Uterus (tissue), 4 donors: ENCODE data around the gene POMT2. TPM values are rescaled to one million over a fixed set of nuclear protein-coding genes. Genes with fewer than 3 reads are reported as not detected.

Experiments
- DNase-seq, 2 donors: peaks; one replicate each; pipeline ENCODE4 v3.0.0-alpha.2; 2019 to 2020
- H3K27ac ChIP-seq, 2 donors: fragments of 200-600 bp; sonication (generic); 1 replicate in 1 of 2; 2 replicates in 1 of 2; pipeline ENCODE4 v1.5.1; 2016 to 2018
- H3K27me3 ChIP-seq, 2 donors: fragments of 200-600 bp; sonication (generic); one replicate each; pipeline ENCODE4 v1.5.1; 2018 to 2019; ENCODE audit warnings: control low read depth in 1 of 2
- H3K36me3 ChIP-seq, 2 donors: fragments of 200-600 bp; sonication (generic); one replicate each; pipeline ENCODE4 v1.5.1; 2019; ENCODE audit warnings: control low read depth in 1 of 2
- H3K4me1 ChIP-seq, 2 donors: fragments of 200-600 bp; sonication (generic); one replicate each; pipeline ENCODE4 v1.5.1; 2018 to 2019; ENCODE audit warnings: control low read depth in 1 of 2
- H3K4me3 ChIP-seq, 2 donors: fragments of 200-600 bp; sonication (generic); 1 replicate in 1 of 2; 2 replicates in 1 of 2; pipeline ENCODE4 v1.5.1; 2018 to 2019; ENCODE audit warnings: mild to moderate bottlenecking in 1 of 2
- H3K9me3 ChIP-seq, 2 donors: fragments of 200-600 bp; sonication (generic); one replicate each; pipeline ENCODE4 v1.5.1; 2019; ENCODE audit warnings: control low read depth in 1 of 2
- CTCF ChIP-seq, 4 experiments: fragments of 200-600 bp in 2 of 4; fragments of 450-650 bp in 2 of 4; sonication (generic) in 2 of 4; IDR thresholded peaks; one replicate each; pipeline ENCODE4 v1.5.1; 2016 to 2019; ENCODE audit warnings: antibody characterized with exemption in 4 of 4, mild to moderate bottlenecking in 2 of 4, moderate library complexity in 1 of 4
- POLR2A ChIP-seq, 2 donors: fragments of 450-650 bp; IDR thresholded peaks; one replicate each; pipeline ENCODE4 v1.6.1; 2016; ENCODE audit warnings: antibody characterized with exemption in 2 of 2, mild to moderate bottlenecking in 1 of 2, moderate library complexity in 1 of 2
- intact Hi-C: fragments of 100-400 bp; cut with DNase I; formaldehyde crosslinking; loops from one replicate; pipeline ENCODE4 v1.15.1; 2023; ENCODE audit warnings: low total_unique reads
- total RNA-seq, 4 donors: library from RNA; depleted of rRNA in 3 of 4; stranded (reverse); fragments of >200 nt in 3 of 4; gene quantifications; one replicate each; pipeline versions ENCODE4 v1.1.0 to v1.2.4, GENCODE V29; 2014 to 2023
- donor health status: DM: yes; HTN: yes; CAD: no.

Gene POMT2
- total RNA-seq, 4 donors from 2014 or later, result 2.1 to 72.2 (median 27.9) TPM

DNA sequence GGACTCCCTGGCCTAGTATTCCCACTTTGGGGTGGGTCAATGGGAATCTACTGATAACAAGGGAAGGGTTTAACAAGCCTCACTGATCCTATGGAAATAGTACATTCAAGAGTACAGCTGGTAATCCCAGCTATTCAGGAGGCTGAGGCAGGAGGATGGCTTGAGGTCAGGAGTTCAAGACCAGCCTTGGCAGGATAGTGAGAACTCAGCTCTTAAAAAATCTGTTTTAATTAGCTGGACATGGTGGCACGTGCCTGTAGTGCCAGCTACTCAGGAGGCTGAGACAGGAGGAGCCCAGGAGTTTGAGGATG lies 4.5 kb downstream of the POMT2 start:
- Histone ChIP-seq H3K9me3 (no peaks in the 10 kb centered on the region), H3K4me3 (no peak overlapping the region), H3K27ac (peak overlapping the region; percentile 50 to 68), H3K36me3 (no peaks in the 10 kb centered on the region), H3K4me1 (peaks cover 3 to 11% of the 10 kb centered on the region in 2 donors), H3K27me3 (no peaks in the 10 kb centered on the region)
- no peak for DNase-seq
- intact Hi-C loops, result no loop called here
- TF ChIP-seq POLR2A (IDR thresholded peaks at IDR 0.05), result no peak
- TF ChIP-seq CTCF (IDR thresholded peaks at IDR 0.05), result no peak

- Histone ChIP-seq H3K27ac (peak overlapping the region; percentile 68 to 97), H3K4me3 (no peak overlapping the region), H3K36me3 (no peaks in the 10 kb centered on the region), H3K27me3 (no peaks in the 10 kb centered on the region), H3K9me3 (no peaks in the 10 kb centered on the region), H3K4me1 (peaks cover 3 to 10% of the 10 kb centered on the region in 2 donors)
- intact Hi-C loops, result no loop called here
- DNase-seq, result no peak
- TF ChIP-seq CTCF (IDR thresholded peaks at IDR 0.05) (no peak), POLR2A (IDR thresholded peaks at IDR 0.05) (no peak)
These were observed 5.9 kb downstream of the POMT2 start for GRCh38 chr14:77314539-77315457.

DNA sequence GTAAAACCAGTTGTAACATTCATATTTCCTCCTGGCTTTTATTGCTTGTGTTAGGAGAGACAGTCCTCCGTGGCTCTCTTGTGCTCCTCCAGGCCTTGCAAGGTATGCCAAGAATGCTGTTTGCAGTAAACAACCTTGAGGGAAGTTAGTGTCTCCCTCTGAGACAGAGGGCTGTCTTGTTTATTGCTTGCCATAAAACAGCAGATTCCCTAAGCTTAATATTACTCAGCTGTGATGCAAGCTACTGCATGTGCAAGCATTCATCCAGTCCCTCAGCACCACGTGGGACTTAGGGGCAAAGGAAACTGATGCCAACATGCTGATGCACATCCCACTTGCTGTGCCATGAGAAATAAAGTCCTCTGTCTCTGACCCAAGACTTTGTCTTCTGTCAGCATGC lies 6.6 kb downstream of the POMT2 start:
- TF ChIP-seq POLR2A (IDR thresholded peaks at IDR 0.05) (no peak), CTCF (IDR thresholded peaks at IDR 0.05) (no peak)
- no peak overlapping the region for H3K4me3 ChIP-seq
- H3K4me1 ChIP-seq, result peaks cover 0 to 7% of the 10 kb centered on the region in 2 donors
- H3K27me3 ChIP-seq, result no peaks in the 10 kb centered on the region
- no peaks in the 10 kb centered on the region for H3K36me3 ChIP-seq
- intact Hi-C loops, result no loop called here
- H3K9me3 ChIP-seq, result no peaks in the 10 kb centered on the region
- peak in 1 of 2 donors; percentile 56 for DNase-seq
- peak overlapping the region; percentile 68 to 97 for H3K27ac ChIP-seq

DNA sequence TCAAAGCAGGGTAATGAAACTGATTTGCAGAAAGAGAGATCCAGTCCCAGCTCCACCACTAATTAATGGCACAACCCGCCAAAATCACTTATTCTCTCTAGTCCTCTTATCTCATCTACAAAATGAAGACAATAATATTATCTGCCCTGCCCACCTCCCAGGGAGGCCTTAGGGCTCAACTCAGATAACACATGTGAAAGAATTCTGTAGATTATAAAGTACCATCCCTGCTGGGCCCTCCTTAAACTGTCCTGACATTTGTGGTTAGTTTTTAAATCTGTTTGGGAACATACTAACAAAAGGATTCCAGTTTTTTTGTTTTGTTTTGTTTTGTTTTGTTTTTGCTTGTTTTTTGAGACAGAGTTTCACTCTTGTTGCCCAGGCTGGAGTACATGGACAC lies 7.3 kb downstream of the POMT2 start:
- intact Hi-C loops, result no loop called here
- no peaks in the 10 kb centered on the region for H3K36me3 ChIP-seq
- peaks cover 0 to 7% of the 10 kb centered on the region in 2 donors for H3K4me1 ChIP-seq
- no peaks in the 10 kb centered on the region for H3K9me3 ChIP-seq
- H3K27me3 ChIP-seq, result no peaks in the 10 kb centered on the region
- no peak overlapping the region for H3K4me3 ChIP-seq
- H3K27ac ChIP-seq, result peak overlapping the region; percentile 68 to 97
- DNase-seq, result no peak
- TF ChIP-seq POLR2A (IDR thresholded peaks at IDR 0.05), result no peak
- TF ChIP-seq CTCF (IDR thresholded peaks at IDR 0.05), result no peak

DNA sequence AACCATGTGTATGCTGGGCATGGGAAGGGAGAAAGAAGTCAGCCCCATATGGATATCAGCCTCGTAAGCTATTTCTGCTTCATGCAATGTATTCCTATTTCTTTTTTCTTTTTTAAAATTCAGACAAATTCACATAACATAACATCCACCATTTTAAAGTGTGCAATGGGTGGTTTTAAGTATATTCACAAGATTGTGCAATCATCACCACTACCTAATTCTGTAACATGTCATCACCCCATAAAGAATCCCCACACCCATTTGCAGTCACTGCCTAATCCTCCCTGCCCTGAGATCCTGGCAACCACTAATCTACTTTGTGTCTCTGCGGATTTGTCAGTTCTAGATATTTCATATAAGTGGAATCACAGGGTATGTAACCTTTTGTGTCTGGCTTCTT lies 9.5 kb downstream of the POMT2 start:
- TF ChIP-seq CTCF (IDR thresholded peaks at IDR 0.05), result no peak
- TF ChIP-seq POLR2A (IDR thresholded peaks at IDR 0.05), result no peak
- Histone ChIP-seq H3K36me3 (no peaks in the 10 kb centered on the region), H3K4me1 (peaks cover 0 to 8% of the 10 kb centered on the region in 2 donors), H3K4me3 (no peak overlapping the region), H3K27me3 (no peaks in the 10 kb centered on the region), H3K9me3 (no peaks in the 10 kb centered on the region), H3K27ac (no peak overlapping the region)
- no peak for DNase-seq
- intact Hi-C loops, result no loop called here
